Stimulated activated CD4-positive, alpha-beta T cell treated with anti-CD3 and anti-CD28 coated beads, Interleukin-4, amount 100 ng/mL, for 48 hours (primary cell): ENCODE measurements around the gene PPM1M.
A peak's percentile ranks its signal among the peaks of the same experiment; 100 is the strongest.

Experiments
- DNase-seq, 2 donors: peaks; one replicate each; pipeline ENCODE4 v3.0.0-alpha.2; 2020; ENCODE audit warnings: low read depth in 2 of 2

The PPM1M gene

GRCh38 chr3:52245322-52246263, at the start of gene PPM1M:
TSS of gene PPM1M (plus strand) at chr3:52245759. CDS start at chr3:52245825, 66 bp downstream.
- no peak for DNase-seq

- no peak for DNase-seq
These were observed 49.7 kb upstream of the PPM1M start for GRCh38 chr3:52195823-52196331.

- DNase-seq = no peak
These were observed 48.6 kb upstream of the PPM1M start for GRCh38 chr3:52196977-52197376.

DNA sequence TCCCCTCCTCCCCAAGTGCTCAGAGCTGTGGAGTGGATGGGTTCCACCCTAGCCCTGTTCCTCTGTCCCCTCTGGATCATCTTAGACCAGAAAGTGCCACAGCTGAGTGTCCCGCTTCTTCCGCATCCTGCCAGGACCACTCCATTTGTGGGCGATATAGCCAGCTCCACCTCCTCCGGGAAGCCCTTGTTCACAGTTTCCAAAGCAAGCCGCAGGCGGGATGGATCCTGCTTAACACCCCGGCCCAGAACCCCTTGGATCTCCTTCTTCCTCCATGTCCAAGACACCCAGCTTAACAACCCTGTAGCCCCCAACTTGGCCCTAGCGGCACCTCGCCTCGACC, 48.1 kb upstream of the PPM1M start:
- DNase-seq = no peak

- DNase-seq = peak; percentile 89 to 91
These were observed 47.5 kb upstream of the PPM1M start, which contains the start of gene ALAS1 for GRCh38 chr3:52197842-52198625. TSS of gene ALAS1 (plus strand) at chr3:52198160. CDS start at chr3:52199242, 1,082 bp downstream.

DNA sequence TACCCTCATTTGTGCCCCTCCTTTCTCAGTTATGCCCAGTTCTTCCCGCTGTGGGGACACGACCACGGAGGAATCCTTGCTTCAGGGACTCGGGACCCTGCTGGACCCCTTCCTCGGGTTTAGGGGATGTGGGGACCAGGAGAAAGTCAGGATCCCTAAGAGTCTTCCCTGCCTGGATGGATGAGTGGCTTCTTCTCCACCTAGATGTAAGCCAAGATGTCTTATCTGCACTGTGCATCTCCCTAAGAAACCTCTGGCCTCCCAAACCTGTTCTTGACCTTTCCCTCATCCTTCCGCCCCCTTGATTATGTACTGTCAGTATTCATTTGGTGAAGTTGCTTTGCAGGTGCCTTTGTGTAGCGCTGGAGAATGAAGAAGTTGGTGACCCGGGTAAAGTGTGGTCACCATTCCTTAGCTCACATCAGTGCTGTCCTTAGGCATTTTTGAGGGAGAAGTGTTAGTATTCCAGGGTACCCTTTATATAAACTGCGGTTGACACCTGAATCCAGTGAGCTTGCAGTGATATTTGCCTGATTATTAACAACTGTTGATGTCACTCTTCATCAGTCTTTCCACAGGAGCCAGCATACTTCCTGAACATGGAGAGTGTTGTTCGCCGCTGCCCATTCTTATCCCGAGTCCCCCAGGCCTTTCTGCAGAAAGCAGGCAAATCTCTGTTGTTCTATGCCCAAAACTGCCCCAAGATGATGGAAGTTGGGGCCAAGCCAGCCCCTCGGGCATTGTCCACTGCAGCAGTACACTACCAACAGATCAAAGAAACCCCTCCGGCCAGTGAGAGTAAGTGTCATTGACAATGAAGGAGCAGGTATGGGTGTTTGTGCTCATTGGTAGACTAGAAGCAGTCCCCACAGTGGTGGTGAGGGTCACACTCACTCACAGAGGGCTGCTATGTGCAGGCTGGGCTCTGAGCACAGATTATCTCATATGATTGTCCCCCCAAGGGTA, 46.6 kb upstream of the PPM1M start:
- no peak for DNase-seq

- no peak for DNase-seq
These were observed 44.4 kb upstream of the PPM1M start for GRCh38 chr3:52200981-52201679.

GRCh38 chr3:52202384-52203077, 43.0 kb upstream of the PPM1M start:
- DNase-seq = no peak

GRCh38 chr3:52203701-52204100, 41.9 kb upstream of the PPM1M start:
- no peak for DNase-seq

GRCh38 chr3:52204337-52205073, 41.1 kb upstream of the PPM1M start:
- no peak for DNase-seq

GRCh38 chr3:52205727-52206372, 39.7 kb upstream of the PPM1M start:
- DNase-seq = no peak

GRCh38 chr3:52208556-52208955, 37.0 kb upstream of the PPM1M start:
- no peak for DNase-seq

DNA sequence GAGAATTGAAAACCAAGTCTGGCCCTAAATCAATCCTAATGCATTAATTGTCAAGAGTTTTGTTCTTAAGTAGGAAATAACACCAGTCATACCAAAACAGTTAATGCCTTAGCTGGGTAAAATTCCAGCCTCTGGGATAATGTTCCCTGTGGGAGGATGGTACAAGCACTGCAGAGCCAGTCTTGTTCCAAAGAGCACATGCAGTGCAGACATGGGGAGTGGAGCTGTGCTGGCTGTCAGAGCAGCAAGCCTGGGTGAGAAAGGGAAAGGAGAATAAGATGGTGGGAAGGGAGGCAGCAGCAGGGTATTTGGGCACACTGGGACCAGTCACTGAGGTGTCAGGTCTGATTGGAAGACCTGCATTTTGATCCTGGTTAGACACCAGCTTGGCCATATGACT, 35.5 kb upstream of the PPM1M start:
- no peak for DNase-seq

- no peak for DNase-seq
These were observed 35.0 kb upstream of the PPM1M start for GRCh38 chr3:52210550-52211046.

DNA sequence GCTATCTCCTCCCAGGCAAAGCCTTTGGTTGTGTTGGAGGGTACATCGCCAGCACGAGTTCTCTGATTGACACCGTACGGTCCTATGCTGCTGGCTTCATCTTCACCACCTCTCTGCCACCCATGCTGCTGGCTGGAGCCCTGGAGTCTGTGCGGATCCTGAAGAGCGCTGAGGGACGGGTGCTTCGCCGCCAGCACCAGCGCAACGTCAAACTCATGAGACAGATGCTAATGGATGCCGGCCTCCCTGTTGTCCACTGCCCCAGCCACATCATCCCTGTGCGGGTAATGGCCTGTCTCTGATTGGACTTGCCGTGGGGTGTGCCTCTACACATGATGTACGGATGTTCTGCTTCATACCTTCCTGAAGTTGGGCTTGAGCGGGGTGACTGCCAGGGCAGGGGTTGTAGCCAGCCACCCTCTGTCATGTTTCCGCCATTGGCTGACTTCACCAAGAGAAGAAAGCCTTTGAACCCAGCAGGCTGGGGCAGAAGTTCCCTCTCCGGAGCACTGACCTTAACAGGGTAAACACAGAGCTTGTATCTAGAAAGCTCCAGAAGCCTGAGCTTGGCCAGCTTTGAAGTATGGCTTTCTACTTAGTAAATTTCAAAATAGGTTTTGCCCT, 34.2 kb upstream of the PPM1M start:
- no peak for DNase-seq

DNA sequence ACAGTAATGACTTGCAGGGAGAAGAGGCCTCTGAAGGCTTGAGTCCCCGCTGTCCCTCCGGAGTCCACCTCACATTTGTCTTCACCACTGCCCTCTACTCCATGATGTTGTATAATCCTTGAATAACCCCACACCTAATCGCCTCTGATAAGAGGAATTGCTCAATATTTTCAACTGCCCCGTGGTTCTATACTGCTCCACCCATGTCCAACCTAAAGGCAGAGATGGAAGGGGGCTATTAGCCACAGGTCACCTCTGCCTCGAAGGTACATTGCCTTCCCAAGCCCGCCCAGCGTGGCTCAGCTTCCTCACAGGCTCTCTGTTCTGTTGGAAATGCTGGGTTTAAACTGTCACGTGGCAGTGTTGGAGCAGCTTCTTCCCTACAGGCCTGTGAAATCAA, 32.6 kb upstream of the PPM1M start:
- DNase-seq = no peak

DNA sequence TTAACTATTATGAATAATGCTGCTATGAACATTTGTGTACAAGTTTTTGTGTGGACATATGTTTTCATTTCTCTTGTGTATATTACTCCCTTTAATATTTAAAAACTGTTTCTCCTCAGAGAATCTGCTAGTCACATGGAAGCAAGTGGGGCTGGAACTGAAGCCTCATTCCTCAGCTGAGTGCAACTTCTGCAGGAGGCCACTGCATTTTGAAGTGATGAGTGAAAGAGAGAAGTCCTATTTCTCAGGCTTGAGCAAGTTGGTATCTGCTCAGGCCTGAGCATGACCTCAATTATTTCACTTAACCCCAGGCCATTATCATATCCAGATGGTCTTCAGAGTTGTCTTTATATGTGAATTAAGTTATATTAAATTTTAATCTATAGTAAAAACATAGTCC, 31.7 kb upstream of the PPM1M start:
- DNase-seq = no peak

DNA sequence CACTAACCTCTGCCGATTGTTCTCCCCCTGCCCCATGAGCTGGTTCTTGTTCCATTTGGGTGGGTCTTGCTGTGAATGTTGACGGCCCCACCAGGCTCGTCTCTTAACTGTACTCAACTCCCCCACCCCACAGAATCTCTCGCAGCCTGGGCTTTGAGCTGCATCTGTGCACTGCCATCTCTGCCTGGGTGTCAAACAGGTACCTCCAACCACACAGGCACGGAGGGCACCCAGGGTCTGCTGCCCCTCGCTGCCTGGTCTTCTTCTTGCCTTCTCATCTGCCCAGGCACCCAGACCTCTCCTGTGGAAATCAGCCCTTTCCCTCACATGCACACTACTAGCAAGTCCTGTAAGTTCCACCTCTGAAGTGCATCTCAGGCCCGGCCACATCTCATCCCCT, 30.2 kb upstream of the PPM1M start:
- no peak for DNase-seq
